CD4-positive, alpha-beta T cell treated with Interferon alpha-2 for 1 hour (primary cell): Measurements from ENCODE around the gene DCTN1.

Source experiments
- DNase-seq, 2 donors: peaks; one replicate each; pipeline ENCODE4 v3.0.0-alpha.2; 2020 to 2022

The DCTN1 gene

DNA sequence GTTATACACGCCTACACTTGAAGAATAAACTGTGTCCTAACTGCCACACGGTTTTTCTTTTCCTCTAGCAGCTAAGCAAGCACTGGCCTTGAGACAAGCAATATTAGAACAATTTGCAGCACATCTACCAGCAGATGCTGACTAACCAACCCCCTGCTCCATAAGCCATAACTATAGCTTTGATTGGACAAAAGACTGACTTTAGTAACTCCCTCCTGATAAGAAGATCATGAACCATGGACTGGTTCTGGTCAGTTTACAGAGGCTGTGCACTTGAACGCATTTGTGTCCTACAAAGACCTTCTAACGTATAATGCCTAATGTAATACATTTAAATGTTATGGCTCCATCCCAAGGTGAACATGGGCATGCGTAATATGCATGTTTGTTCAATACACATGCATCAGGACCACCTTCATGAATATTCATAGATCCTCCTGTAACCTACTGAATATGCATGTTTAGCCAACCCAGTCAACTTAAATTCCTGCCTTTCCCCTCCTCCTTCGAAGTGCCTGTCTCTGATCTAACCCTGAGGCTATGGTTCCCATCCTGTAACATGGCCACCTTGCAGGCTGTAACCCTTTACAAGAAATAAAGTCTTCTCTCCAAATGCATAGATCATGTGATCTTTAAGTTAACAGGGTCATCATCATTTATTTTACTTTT, 63.4 kb downstream of the DCTN1 start:
- no peak for DNase-seq

DNA sequence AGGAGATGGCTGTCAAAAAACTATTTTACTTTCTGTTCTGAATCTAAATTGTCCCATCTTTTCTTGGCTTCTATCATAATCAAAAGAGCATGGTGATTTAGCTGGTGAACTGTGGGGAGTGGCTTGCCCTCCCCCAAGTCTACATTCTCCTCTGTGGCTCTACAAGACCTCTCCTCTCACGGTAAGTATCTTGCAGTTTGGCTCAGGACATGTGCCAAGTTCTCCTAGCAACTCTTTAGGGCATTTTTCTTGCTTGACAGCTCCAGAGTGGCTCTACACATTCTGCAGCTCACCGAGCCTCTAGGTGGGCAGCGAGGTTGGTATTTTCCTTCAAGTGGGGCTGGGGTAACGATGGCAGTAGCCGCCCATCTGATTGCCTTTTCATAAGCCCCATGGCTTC, 66.0 kb downstream of the DCTN1 start:
- DNase-seq: no peak

DNA sequence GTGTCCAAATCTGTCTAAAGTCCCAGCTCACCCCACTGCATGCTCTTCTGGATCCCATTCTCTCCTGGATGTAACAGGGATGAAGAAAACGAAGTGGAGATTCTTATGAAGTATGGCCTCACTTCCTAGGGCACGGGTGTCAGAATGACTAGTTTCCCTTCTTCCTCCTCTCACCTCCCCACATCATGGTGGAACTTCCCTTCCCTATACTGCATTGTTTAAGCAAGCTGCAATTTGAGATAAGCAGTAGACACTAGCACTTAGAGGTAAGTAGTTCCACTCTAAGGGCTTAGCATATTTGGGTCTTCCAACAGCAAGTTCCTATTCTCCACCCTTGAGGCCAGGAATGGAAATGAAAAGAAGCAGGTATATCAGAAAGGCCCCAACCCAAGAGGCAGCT, 66.6 kb downstream of the DCTN1 start:
- no peak for DNase-seq

DNA sequence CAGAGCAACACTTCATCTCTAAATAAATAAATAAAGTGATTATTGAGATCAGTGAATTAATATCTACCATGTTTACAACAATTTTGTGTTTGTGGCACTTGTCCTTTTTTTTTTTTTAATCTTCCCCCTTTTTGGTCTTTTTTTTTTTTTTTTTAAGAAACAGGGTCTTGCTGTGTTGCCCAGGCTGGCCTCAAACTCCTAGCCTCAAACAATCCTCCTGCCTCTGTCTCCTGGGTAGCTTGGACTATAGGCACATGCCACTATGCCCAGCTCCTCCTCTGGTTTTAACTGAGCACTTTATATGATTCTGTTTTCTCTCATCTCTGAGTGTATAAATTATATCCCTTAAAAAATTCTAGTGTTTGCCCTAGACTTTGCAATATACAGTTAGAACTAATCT, 67.2 kb downstream of the DCTN1 start:
- no peak for DNase-seq
